Measurements from ENCODE around the gene PPP2R3B. TPM values are rescaled to one million over a fixed set of nuclear protein-coding genes. Genes with fewer than 3 reads are reported as not detected.

Gene PPP2R3B
- total and polyA plus RNA-seq, 2 of the 13 experiments (the other 11 are each of a cell fraction or from before 2014, with no cell fraction given): 17.0 to 21.4 TPM

GRCh38 chrX:330726-331150 lies 56.0 kb downstream of the PPP2R3B start:
- no peak for FAIRE-seq
- H3K9ac ChIP-seq (ENCODE audit: insufficient read depth, low read depth, low read length): no peak overlapping the region
- peaks cover 0 to 4% of the 10 kb centered on the region in 2 experiments; a peak in 1 of 5 replicates for H3K27me3 ChIP-seq (ENCODE audit: control insufficient read depth in 1 of 2, insufficient read depth in 2 of 2, low read length in 2 of 2)
- peak overlapping the region; percentile 43 for H3K4me2 ChIP-seq (ENCODE audit: low read depth, low read length)
- H3K4me3 ChIP-seq (replicated peaks in 1 of 3; ENCODE audit: insufficient read depth in 1 of 3, low read depth in 2 of 3, low read length in 3 of 3): 0 out of 6 replicates have a peak overlapping the region, but pooled peaks of 1 of the 3 experiments have one; percentile 16
- H3K36me3 ChIP-seq (replicated peaks in 1 of 2; ENCODE audit: control insufficient read depth in 1 of 2, insufficient read depth in 2 of 2, low read length in 2 of 2): no peaks in the 10 kb centered on the region
- H2AFZ ChIP-seq (ENCODE audit: low read length): no peak overlapping the region
- WGBS (ENCODE audit: low lambda C conversion rate): no CpG with 5 or more reads among the region's 28 CpGs
- H4K20me1 ChIP-seq (ENCODE audit: insufficient read depth, low read length): no peaks in the 10 kb centered on the region
- H3K27ac ChIP-seq (ENCODE audit: extremely low read length, insufficient read depth, low read length): no peak overlapping the region
- no peak for DNase-seq (ENCODE audit: low spot score)
- POLR2A ChIA-PET: no interaction called here
- CTCF ChIA-PET (ENCODE audit: low intra/inter-chr PET ratio, low total read pairs): no interaction called here
- intact Hi-C loops (cut with micrococcal nuclease; ENCODE audit: unreplicated experiment): no loop called here
- H3K4me1 ChIP-seq (ENCODE audit: insufficient read depth, low read length): peaks cover 5% of the 10 kb centered on the region
- no peaks in the 10 kb centered on the region for H3K79me2 ChIP-seq (ENCODE audit: insufficient read depth, low read length)
- in situ Hi-C loops (cut with HindIII; ENCODE audit: extremely low pct_ligation_motif_present, low pct_unique_long_range_greater_than_20kb): no loop called here
- peak; percentile 40 for ATAC-seq
- no peaks in the 10 kb centered on the region for H3K9me3 ChIP-seq (ENCODE audit: low read length)
- no TSS peak for BruUV-seq (replicated peaks)
- no peak for TF ChIP-seq SP5 (CRISPR knock-in tag; IDR thresholded peaks at IDR 0.05; ENCODE audit: borderline replicate concordance, low read depth)
- no peak for TF ChIP-seq SRF (IDR thresholded peaks at IDR 0.05; ENCODE audit: low read depth, low read length)
- no peak for TF ChIP-seq ZNF264 (CRISPR knock-in tag; IDR thresholded peaks at IDR 0.05)
- TF ChIP-seq IRF2 (CRISPR knock-in tag; IDR thresholded peaks at IDR 0.05): no peak
- TF ChIP-seq AHR (CRISPR knock-in tag; IDR thresholded peaks at IDR 0.05): no peak
- 0 out of 2 replicates have a peak, but pooled peaks have one; percentile 6 for TF ChIP-seq ZNF687 (CRISPR knock-in tag; IDR thresholded peaks at IDR 0.05)
- no peak for TF ChIP-seq STAG1 (CRISPR knock-in tag; IDR thresholded peaks at IDR 0.05)
- TF ChIP-seq POLR2G (IDR thresholded peaks at IDR 0.05; ENCODE audit: low read depth, low read length): 0 out of 2 replicates have a peak, but pooled peaks have one; percentile 18
- no peak for TF ChIP-seq ZNF503 (CRISPR knock-in tag; IDR thresholded peaks at IDR 0.05)
- TF ChIP-seq FOXC1 (CRISPR knock-in tag; IDR thresholded peaks at IDR 0.05; ENCODE audit: borderline replicate concordance): no peak
- TF ChIP-seq ZBTB26 (CRISPR knock-in tag; IDR thresholded peaks at IDR 0.05; ENCODE audit: borderline replicate concordance): no peak
- TF ChIP-seq AGO2 (optimal IDR thresholded peaks at IDR 0.05; ENCODE audit: low read depth, low read length): peak; percentile 83
- no peak for TF ChIP-seq ZNF383 (CRISPR knock-in tag; IDR thresholded peaks at IDR 0.05; ENCODE audit: borderline replicate concordance)
- no peak for TF ChIP-seq PLSCR1 (CRISPR knock-in tag; IDR thresholded peaks at IDR 0.05; ENCODE audit: borderline replicate concordance)

Data from HepG2 (cell line).